Vagina (tissue), 2 donors: ENCODE results near the gene VEGFD.

Experiments
- CTCF ChIP-seq, 3 experiments: fragments of 450-650 bp in 2 of 3; fragments of 200-600 bp in 1 of 3; sonication (generic) in 1 of 3; IDR thresholded peaks; one replicate each; pipeline ENCODE4 v1.5.1; 2017 to 2019; ENCODE audit warnings: antibody characterized with exemption in 3 of 3, mild to moderate bottlenecking in 2 of 3, moderate library complexity in 2 of 3
- POLR2A ChIP-seq, 2 donors: fragments of 450-650 bp; IDR thresholded peaks; one replicate each; pipeline ENCODE4 v1.6.1; 2017; ENCODE audit warnings: antibody characterized with exemption in 2 of 2, mild to moderate bottlenecking in 2 of 2, moderate library complexity in 2 of 2
- POLR2AphosphoS5 ChIP-seq, 2 donors: sonication (generic); formaldehyde crosslinking; IDR thresholded peaks; one replicate each; pipeline ENCODE4 v1.9.0; 2017; ENCODE audit warnings: antibody characterized with exemption in 2 of 2, mild to moderate bottlenecking in 2 of 2, low read depth in 1 of 2; ENCODE audit not compliant: insufficient read depth in 1 of 2

GRCh38 chrX:15298201-15298600 lies 86.0 kb downstream of the VEGFD start:
- TF ChIP-seq CTCF (IDR thresholded peaks at IDR 0.05) = no peak
- TF ChIP-seq POLR2A (IDR thresholded peaks at IDR 0.05) = no peak
- TF ChIP-seq POLR2AphosphoS5 (IDR thresholded peaks at IDR 0.05; ENCODE audit: insufficient read depth in 1 of 2, low read depth in 1 of 2) = no peak
